DND-41 (cell line): ENCODE measurements around the gene IL4I1.

Experiments used
- ATAC-seq: fragments of 200-7000 bp; cut with Tn5 transposase; 3 replicates; pipeline ENCODE4 v1.9.1; 2021; ENCODE audit warnings: low read depth; ENCODE audit not compliant: insufficient read depth
- DNase-seq: peaks from one replicate; pipeline ENCODE4 v3.0.0-alpha.2; 2020
- H2AFZ ChIP-seq: 2 replicates; pipeline ENCODE4 v1.6.0; 2012; ENCODE audit warnings: low read depth, low read length
- H3K27ac ChIP-seq: 2 replicates; pipeline ENCODE4 v1.5.1; 2012; ENCODE audit warnings: low read length, inconsistent platforms
- H3K27me3 ChIP-seq: fragments of 200-600 bp; sonication (generic); 2 replicates; pipeline ENCODE4 v1.6.0; 2012; ENCODE audit warnings: low read length, mild to moderate bottlenecking, inconsistent platforms; ENCODE audit not compliant: insufficient read depth, poor library complexity
- H3K36me3 ChIP-seq: 2 replicates; pipeline ENCODE4 v1.5.1; 2012; ENCODE audit warnings: low read length, inconsistent platforms; ENCODE audit not compliant: insufficient read depth
- H3K4me1 ChIP-seq: 2 replicates; pipeline ENCODE4 v1.5.1; 2012; ENCODE audit warnings: mild to moderate bottlenecking, low read length; ENCODE audit not compliant: insufficient read depth
- H3K4me2 ChIP-seq: 2 replicates; pipeline ENCODE4 v1.6.0; 2012; ENCODE audit warnings: mild to moderate bottlenecking, moderate library complexity, low read length, inconsistent platforms; ENCODE audit not compliant: insufficient read depth
- H3K4me3 ChIP-seq, 2 experiments: fragments of 200-600 bp in 1 of 2; shearing (Covaris generic) in 1 of 2; 2 replicates each; pipeline ENCODE4 v1.5.1; 2012 to 2016; ENCODE audit warnings: inconsistent platforms in 2 of 2, low read length in 2 of 2, mild to moderate bottlenecking in 2 of 2, low read depth in 1 of 2, moderate library complexity in 1 of 2
- H3K79me2 ChIP-seq: 2 replicates; pipeline ENCODE4 v1.6.0; 2012; ENCODE audit warnings: low read length, inconsistent platforms; ENCODE audit not compliant: insufficient read depth
- H3K9ac ChIP-seq: 2 replicates; pipeline ENCODE4 v1.6.0; 2012; ENCODE audit warnings: low read depth, mild to moderate bottlenecking, inconsistent platforms, low read length, moderate library complexity
- H3K9me3 ChIP-seq: 2 replicates; pipeline ENCODE4 v1.5.1; 2012; ENCODE audit warnings: low read length, moderate library complexity, mild to moderate bottlenecking, inconsistent platforms; ENCODE audit not compliant: insufficient read depth, severe bottlenecking
- H4K20me1 ChIP-seq: 2 replicates; pipeline ENCODE4 v1.6.0; 2012; ENCODE audit warnings: low read length; ENCODE audit not compliant: insufficient read depth
- CTCF ChIP-seq: IDR thresholded peaks from 2 replicates; pipeline ENCODE4 v1.5.1; 2012; ENCODE audit warnings: borderline replicate concordance, low read length, moderate library complexity, mild to moderate bottlenecking; ENCODE audit not compliant: poor library complexity, severe bottlenecking; ENCODE audit errors: extremely low read depth
- EZH2 ChIP-seq: IDR thresholded peaks from 3 replicates; pipeline ENCODE4 v1.6.1; 2012; ENCODE audit warnings: borderline replicate concordance, low read depth, mild to moderate bottlenecking, moderate library complexity, low read length, inconsistent platforms; ENCODE audit not compliant: severe bottlenecking

IL4I1 gene

GRCh38 chr19:49840321-49840720, 56.4 kb downstream of the IL4I1 start:
- ATAC-seq = no peak
- DNase-seq = no peak
- H3K4me3 ChIP-seq = no peak overlapping the region
- H3K27ac ChIP-seq = no peak overlapping the region
- no peaks in the 10 kb centered on the region for H3K9me3 ChIP-seq
- H4K20me1 ChIP-seq = no peaks in the 10 kb centered on the region
- no peak overlapping the region for H3K9ac ChIP-seq
- H3K36me3 ChIP-seq = peaks cover 52% of the 10 kb centered on the region
- no peak for TF ChIP-seq EZH2
- H3K79me2 ChIP-seq = no peaks in the 10 kb centered on the region
- H3K4me1 ChIP-seq = no peaks in the 10 kb centered on the region
- no peak overlapping the region for H2AFZ ChIP-seq
- no peak overlapping the region for H3K4me2 ChIP-seq
- no peaks in the 10 kb centered on the region for H3K27me3 ChIP-seq

GRCh38 chr19:49839713-49840112, 57.0 kb downstream of the IL4I1 start:
- H2AFZ ChIP-seq = no peak overlapping the region
- no peak overlapping the region for H3K4me3 ChIP-seq
- no peaks in the 10 kb centered on the region for H3K79me2 ChIP-seq
- no peaks in the 10 kb centered on the region for H3K4me1 ChIP-seq
- no peak overlapping the region for H3K27ac ChIP-seq
- H3K9me3 ChIP-seq = no peaks in the 10 kb centered on the region
- DNase-seq = no peak
- H3K36me3 ChIP-seq = peaks cover 59% of the 10 kb centered on the region
- H3K9ac ChIP-seq = no peak overlapping the region
- no peaks in the 10 kb centered on the region for H4K20me1 ChIP-seq
- TF ChIP-seq CTCF (no peak), EZH2 (no peak)
- H3K4me2 ChIP-seq = no peak overlapping the region
- no peak for ATAC-seq
- H3K27me3 ChIP-seq = no peaks in the 10 kb centered on the region
